Measurements from ENCODE around the gene CDC45. TPM values are rescaled to one million over a fixed set of nuclear protein-coding genes. Genes with fewer than 3 reads are reported as not detected.

CDC45 gene
- total RNA-seq, 1 experiment from 2014 or later = 29.1 TPM

DNA sequence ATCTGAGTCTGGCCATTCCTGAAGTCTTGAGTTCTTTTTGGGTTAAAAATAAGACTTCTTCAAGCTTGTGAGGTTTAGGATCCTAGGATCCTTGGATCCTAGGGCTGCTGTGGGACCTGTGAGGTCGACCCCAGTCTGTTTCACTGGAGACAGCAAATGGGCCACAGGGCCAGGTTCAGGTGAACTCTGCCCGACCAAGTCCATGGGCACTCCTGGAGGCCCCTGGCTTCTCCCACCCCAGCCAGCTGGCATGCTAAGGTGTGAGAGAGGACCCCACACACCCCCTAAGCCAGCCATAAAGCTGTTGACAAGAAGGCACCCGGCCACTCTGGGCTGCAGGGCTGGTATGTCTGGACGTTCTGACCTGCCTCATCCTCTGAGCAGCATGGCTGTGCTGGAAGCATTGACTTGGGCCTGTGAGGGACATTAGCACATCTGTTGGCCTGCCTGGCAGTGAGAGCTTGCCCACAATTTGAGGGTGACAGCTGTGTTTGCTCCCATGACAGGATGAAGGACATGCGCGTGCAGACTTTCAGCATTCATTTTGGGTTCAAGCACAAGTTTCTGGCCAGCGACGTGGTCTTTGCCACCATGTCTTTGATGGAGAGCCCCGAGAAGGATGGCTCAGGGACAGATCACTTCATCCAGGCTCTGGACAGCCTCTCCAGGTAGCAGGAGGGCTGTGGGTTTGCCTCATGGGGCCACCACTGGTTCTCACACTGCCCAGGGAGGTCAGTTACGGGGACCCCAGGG is 28.5 kb downstream of the CDC45 start:
- no peaks in the 10 kb centered on the region for H3K4me1 ChIP-seq (replicated peaks; ENCODE audit: insufficient read depth)
- no peaks in the 10 kb centered on the region for H3K27me3 ChIP-seq (ENCODE audit: insufficient read depth, low read depth)
- intact Hi-C loops (cut with micrococcal nuclease; ENCODE audit: unreplicated experiment) = no loop called here
- H4K20me1 ChIP-seq (ENCODE audit: insufficient read depth) = no peaks in the 10 kb centered on the region
- TF ChIP-seq EZH2 (IDR thresholded peaks at IDR 0.05; ENCODE audit: low read depth) (no peak), CTCF (conservative IDR thresholded peaks at IDR 0.05) (no peak)
- H3K27ac ChIP-seq = no peak overlapping the region
- no peaks in the 10 kb centered on the region for H3K9me3 ChIP-seq (ENCODE audit: insufficient read depth, low read depth)
- H2AFZ ChIP-seq = no peak overlapping the region
- DNase-seq = no peak
- ChIA-PET POLR2A (ENCODE audit: unreplicated experiment) (no interaction called here), CTCF (interaction anchor here (0.5 kb wide), 1 partner anchor 37 kb away, joined by 5 read pairs; no protein-coding TSS in a partner anchor)
- BruUV-seq (replicated peaks) = no TSS peak
- no peak overlapping the region for H3K4me2 ChIP-seq
- H3K4me3 ChIP-seq = no peak overlapping the region
- H3K36me3 ChIP-seq (ENCODE audit: low read depth) = no peaks in the 10 kb centered on the region
- no peaks in the 10 kb centered on the region for H3F3A ChIP-seq (ENCODE audit: insufficient read depth, low read depth)
- no peaks in the 10 kb centered on the region for H3K9me2 ChIP-seq (ENCODE audit: insufficient read depth)
- H3K79me2 ChIP-seq (ENCODE audit: low read depth) = no peaks in the 10 kb centered on the region

DNA sequence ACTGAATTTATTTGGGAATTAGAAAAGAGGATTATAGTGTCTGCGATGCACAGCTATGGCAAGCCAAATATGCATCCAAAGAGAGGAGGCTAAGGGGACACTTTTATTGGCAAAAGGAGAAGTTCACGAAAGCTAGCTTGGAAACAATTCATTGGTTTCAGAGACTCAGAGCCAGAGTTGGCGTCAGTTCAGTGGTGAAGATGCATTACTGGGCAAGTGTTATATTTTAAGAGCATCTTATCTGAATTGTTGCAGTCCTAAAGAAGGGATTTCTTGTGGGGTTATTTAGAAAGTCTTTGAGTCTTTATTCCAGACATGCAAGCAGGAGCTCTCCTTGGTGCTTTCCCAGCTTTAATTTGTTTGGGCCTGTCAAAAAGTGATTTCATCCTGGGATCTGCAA is 29.5 kb downstream of the CDC45 start:
- ChIA-PET POLR2A (ENCODE audit: unreplicated experiment) (no interaction called here), CTCF (no interaction called here)
- H3K9me2 ChIP-seq (ENCODE audit: insufficient read depth) = no peaks in the 10 kb centered on the region
- no peak overlapping the region for H3K27ac ChIP-seq
- no peak overlapping the region for H2AFZ ChIP-seq
- DNase-seq = no peak
- no peak overlapping the region for H3K4me3 ChIP-seq
- no peak overlapping the region for H3K4me2 ChIP-seq
- H3K9me3 ChIP-seq (ENCODE audit: insufficient read depth, low read depth) = no peaks in the 10 kb centered on the region
- H3K79me2 ChIP-seq (ENCODE audit: low read depth) = no peaks in the 10 kb centered on the region
- H3K36me3 ChIP-seq (ENCODE audit: low read depth) = no peaks in the 10 kb centered on the region
- intact Hi-C loops (cut with micrococcal nuclease; ENCODE audit: unreplicated experiment) = no loop called here
- H3K27me3 ChIP-seq (ENCODE audit: insufficient read depth, low read depth) = no peaks in the 10 kb centered on the region
- BruUV-seq (replicated peaks) = no TSS peak
- H3F3A ChIP-seq (ENCODE audit: insufficient read depth, low read depth) = no peaks in the 10 kb centered on the region
- TF ChIP-seq CTCF (conservative IDR thresholded peaks at IDR 0.05) (no peak), EZH2 (IDR thresholded peaks at IDR 0.05; ENCODE audit: low read depth) (no peak)
- no peaks in the 10 kb centered on the region for H4K20me1 ChIP-seq (ENCODE audit: insufficient read depth)
- H3K4me1 ChIP-seq (replicated peaks; ENCODE audit: insufficient read depth) = no peaks in the 10 kb centered on the region

GRCh38 chr22:19509923-19510322 is 30.2 kb downstream of the CDC45 start:
- ChIA-PET CTCF (no interaction called here), POLR2A (ENCODE audit: unreplicated experiment) (no interaction called here)
- Histone ChIP-seq H3K4me2 (no peak overlapping the region), H3K4me3 (no peak overlapping the region), H3K4me1 (replicated peaks; ENCODE audit: insufficient read depth) (no peaks in the 10 kb centered on the region), H3K9me3 (ENCODE audit: insufficient read depth, low read depth) (no peaks in the 10 kb centered on the region), H2AFZ (no peak overlapping the region), H3K36me3 (ENCODE audit: low read depth) (no peaks in the 10 kb centered on the region), H3K27ac (no peak overlapping the region), H4K20me1 (ENCODE audit: insufficient read depth) (no peaks in the 10 kb centered on the region), H3K79me2 (ENCODE audit: low read depth) (no peaks in the 10 kb centered on the region), H3F3A (ENCODE audit: insufficient read depth, low read depth) (no peaks in the 10 kb centered on the region), H3K9me2 (ENCODE audit: insufficient read depth) (no peaks in the 10 kb centered on the region), H3K27me3 (ENCODE audit: insufficient read depth, low read depth) (no peaks in the 10 kb centered on the region)
- DNase-seq = no peak
- intact Hi-C loops (cut with micrococcal nuclease; ENCODE audit: unreplicated experiment) = no loop called here
- no TSS peak for BruUV-seq (replicated peaks)
- TF ChIP-seq CTCF (conservative IDR thresholded peaks at IDR 0.05) (no peak), EZH2 (IDR thresholded peaks at IDR 0.05; ENCODE audit: low read depth) (no peak)
